NB4 (cell line): ENCODE results near the gene FRAS1.

Experiments
- CTCF ChIP-seq: IDR thresholded peaks from one replicate; pipeline ENCODE4 v1.5.1; 2012; ENCODE audit warnings: low read depth, low read length
- MAX ChIP-seq: IDR thresholded peaks from 2 replicates; pipeline ENCODE4 v1.6.1; 2011; ENCODE audit warnings: low read depth, low read length
- MYC ChIP-seq: IDR thresholded peaks from 2 replicates; pipeline ENCODE4 v1.6.1; 2011; ENCODE audit warnings: low read depth, low read length
- POLR2A ChIP-seq: IDR thresholded peaks from 2 replicates; pipeline ENCODE4 v1.6.1; 2011; ENCODE audit warnings: mild to moderate bottlenecking; ENCODE audit not compliant: insufficient read length; ENCODE audit errors: extremely low read depth

- TF ChIP-seq CTCF (no peak), POLR2A (no peak), MYC (no peak), MAX (no peak)
Observed at GRCh38 chr4:78331965-78332364, 274.8 kb downstream of the FRAS1 start.
